Activated naive CD8-positive, alpha-beta T cell treated with anti-CD3 and anti-CD28 coated beads, Interleukin-2, amount 50 U/mL, for 16 hours (primary cell): ENCODE data around the gene PPFIA2.
"Not testable (repeated sequence)": the region's sequence is repeated elsewhere in the genome, so short reads cannot be mapped to it uniquely, and the experiment has no call there.

Experiments
- DNase-seq: peaks from one replicate; pipeline ENCODE4 v3.0.0-alpha.2; 2020; ENCODE audit warnings: low read depth, low spot score

Gene PPFIA2

GRCh38 chr12:81668475-81668874, 90.7 kb downstream of the PPFIA2 start:
- no peak for DNase-seq

DNA sequence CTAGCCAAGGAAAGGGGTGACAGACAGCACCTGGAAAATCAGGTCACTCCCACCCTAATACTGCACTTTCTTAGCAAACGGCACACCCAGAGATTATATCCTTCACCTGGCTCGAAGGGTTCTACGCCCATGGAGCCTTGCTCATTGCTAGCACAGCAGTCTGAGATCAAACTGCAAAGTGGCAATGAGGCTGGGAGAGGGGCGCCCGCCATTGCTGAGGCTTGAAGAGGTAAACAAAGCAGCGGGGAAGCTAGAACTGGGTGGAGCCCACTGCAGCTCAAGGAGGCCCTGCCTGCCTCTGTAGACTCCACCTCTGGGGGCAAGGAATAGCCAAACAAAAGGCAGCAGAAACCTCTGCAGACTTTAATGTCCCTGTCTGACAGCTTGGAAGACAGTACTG, 99.8 kb downstream of the PPFIA2 start:
- not testable (repeated sequence) for DNase-seq

- DNase-seq = no peak
These were observed 114.6 kb downstream of the PPFIA2 start for GRCh38 chr12:81644503-81644902.

DNA sequence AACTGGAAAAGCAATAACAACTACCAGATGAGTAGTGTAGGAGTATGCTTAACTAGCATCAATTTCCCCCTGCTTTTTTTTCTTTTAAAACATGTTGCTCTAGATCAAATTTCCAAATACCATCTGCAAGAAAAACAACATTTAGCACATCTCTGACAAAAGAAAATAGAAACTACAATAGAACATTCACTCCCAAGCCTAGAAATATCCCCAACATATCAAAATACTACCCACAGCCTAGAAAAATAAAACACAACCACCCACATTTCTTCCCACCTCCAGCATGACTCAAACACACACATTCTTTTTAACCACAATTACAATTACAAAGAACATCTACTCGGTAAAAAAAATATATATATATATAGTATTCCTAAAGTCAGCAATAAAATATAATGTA, 120.0 kb downstream of the PPFIA2 start:
- DNase-seq = no peak

- DNase-seq = no peak
These were observed 126.0 kb downstream of the PPFIA2 start for GRCh38 chr12:81633127-81633526.

DNA sequence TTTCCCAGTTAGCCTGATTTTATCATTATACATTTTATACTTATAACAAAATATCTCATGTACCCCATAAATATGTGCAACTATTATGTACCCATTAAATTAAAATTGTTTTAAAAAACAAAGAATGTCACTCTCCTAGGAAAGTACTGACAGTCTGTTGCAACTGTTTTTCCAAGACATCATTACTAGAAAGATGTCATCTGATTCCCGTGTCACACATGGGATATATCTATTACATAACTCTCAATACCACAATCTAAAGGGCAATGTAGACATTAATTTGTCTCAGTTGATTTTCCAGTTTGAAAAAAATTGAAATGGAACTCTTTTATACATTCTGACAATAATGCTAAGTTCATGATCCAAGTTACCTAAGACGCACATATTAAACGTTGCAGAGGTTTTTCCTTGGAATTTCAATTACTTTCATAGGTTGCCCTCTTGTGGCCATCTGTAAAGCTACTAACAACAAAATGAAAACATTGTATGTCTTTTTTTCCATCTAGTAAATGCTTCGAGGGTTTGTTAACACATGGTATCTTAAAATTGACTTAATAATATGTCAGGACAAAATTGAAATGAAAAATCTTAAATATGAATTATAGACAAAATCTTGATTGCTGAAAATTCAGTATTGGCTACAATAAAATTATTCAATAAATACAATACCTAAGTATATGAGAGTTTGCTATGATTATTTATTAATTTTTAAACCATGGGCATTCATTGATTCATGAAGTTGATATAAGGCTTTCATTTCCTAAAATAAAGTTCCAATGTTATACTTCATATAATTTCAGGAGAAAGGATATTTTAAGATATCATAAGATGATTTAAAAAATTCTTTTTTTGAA, 131.6 kb downstream of the PPFIA2 start:
- no peak for DNase-seq

GRCh38 chr12:81626406-81626805, 132.7 kb downstream of the PPFIA2 start:
- no peak for DNase-seq

GRCh38 chr12:81617915-81618314, 141.2 kb downstream of the PPFIA2 start:
- no peak for DNase-seq

- DNase-seq = no peak
These were observed 144.0 kb downstream of the PPFIA2 start for GRCh38 chr12:81615026-81615588.

DNA sequence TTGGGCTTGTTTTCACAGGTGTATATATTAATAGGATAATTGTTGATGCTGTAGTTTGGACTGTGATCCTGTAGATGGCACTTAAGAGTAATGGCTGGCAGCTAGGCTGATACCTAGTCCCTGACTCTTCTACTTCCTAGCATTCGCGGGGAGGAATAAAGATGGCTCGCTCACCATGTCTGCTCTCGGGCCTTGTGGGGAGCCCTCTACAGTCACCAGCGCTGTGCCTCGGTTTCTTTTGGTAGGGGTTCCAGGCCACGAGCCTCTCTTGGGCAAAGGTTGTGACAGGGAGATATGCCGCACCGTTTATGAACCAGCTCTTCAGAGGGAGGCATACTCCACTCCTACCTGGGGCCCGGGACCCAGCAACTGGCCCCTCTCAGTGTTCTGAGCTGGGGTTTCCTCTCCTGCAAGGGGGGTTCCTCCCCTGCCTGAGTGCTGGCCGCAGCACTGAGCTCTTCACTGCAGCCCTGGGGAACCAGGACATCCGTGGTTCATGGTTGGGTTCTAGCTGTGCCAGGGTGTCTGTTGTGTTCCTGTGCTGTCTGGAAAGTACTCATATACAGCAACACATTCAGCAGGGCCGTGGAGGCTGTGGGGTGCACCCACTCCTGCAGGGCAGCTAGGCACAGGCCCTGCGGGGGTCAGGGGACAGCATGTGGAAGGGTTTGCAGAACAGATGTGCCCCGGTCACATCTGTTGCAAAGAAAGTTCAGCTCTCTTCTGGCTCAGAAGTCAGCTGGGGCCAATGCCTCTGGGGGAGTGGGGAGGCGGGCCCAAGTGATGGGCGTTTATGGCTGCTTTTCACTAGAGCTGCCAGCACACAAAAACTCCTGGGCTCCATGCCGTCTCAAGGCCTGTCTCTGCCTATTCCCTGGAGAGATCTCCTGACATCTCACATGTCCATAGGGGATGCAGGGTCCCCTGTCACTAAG, 147.9 kb downstream of the PPFIA2 start:
- no peak for DNase-seq

- no peak for DNase-seq
These were observed 161.1 kb downstream of the PPFIA2 start for GRCh38 chr12:81597928-81598604.

- DNase-seq = no peak
These were observed 162.6 kb downstream of the PPFIA2 start for GRCh38 chr12:81596558-81596957.

GRCh38 chr12:81591256-81591655, 167.9 kb downstream of the PPFIA2 start:
- no peak for DNase-seq

GRCh38 chr12:81590703-81591102, 168.4 kb downstream of the PPFIA2 start:
- DNase-seq = not testable (repeated sequence)

GRCh38 chr12:81588235-81589008, 170.7 kb downstream of the PPFIA2 start:
- DNase-seq = no peak

DNA sequence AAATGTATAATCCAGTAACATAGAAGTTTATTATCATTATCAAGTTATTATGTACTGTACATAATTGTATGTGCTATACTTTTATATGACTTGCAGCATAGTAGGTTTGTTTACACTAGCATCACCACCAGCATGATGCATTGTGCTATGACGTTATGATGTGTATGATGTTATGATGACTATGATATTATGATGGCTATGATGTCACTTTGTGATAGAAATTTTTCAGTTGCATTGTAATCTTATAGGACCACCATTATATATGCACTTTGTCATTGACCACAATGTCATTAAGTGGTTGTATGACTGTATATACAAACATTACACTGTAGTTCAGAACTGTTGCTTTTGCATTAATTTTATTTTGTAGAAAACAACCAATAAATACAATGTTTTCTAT, 173.4 kb downstream of the PPFIA2 start:
- DNase-seq = no peak

DNA sequence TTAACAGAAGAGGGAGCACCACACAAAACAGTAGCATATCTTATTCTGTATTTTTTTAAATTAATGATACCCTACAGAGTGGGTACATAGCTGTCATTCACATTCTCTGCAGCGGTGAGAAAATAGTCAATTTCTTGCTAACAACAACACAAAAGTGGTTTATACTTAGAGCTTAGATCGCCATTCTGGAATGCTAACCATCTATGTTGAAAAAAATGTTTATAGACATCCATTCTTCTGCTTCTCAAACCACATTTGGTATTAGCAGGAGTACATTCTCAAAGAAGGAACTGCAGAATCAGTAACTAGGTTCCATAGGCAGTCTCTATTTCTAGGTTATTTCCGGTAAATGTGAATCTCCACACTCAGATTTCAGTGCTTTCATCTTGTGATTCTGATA, 185.9 kb downstream of the PPFIA2 start:
- no peak for DNase-seq

DNA sequence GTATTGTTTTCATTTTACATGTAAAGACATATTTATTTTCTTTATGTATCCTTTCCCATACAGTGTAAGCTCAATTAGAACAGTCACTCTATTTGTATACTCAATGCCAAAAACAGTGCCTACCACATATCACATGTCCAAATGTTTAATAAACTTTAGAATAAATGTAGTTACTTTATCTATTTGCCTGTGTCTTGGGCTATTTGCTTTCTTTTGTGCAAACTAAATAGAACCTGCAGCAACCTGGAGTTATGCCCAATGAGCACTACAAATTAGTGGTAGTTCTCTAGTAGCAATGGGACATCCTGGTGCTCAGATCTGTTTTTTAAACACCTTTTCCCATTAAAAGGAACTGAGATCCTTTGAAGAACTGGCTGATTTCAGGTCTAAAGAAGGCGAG, 186.7 kb downstream of the PPFIA2 start:
- DNase-seq = no peak

DNA sequence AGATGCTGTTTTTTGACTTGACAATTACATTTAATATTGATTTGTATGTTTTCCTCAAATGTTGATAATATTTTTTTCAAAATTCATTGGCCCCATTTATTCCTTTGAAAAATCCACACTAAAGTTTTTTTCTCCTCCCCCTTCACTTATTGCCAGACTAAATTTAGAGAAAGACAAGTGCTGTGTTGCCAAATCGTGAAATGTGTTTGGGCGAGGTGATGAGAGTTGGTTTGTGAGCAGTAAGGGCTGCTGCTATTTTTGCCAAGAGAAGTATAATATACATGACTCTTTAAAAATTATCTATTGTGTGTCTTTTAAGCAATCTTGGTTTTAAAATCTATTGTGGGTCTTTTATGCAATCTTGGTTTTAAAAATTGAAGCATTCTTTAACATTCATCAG, 188.9 kb downstream of the PPFIA2 start:
- no peak for DNase-seq

DNA sequence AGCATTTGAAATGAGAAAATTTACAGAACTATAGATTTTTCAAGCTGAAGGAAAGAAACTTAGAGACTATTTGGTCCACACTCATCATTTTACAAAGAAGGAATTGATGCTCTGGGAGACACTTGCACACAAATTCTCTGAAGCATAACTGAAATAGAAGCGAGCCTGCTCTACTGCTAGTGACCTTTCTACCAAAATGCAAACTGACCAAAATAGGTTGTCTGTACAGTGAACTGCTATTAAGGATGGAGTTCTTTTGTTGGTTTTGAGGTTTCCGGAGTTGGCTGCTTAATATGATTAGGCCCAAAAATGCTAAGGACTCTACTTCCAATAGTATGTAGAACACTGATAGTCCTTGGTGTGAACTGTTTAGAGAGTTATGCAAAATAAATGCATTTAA, 194.9 kb downstream of the PPFIA2 start:
- no peak for DNase-seq

GRCh38 chr12:81558031-81558430, 201.1 kb downstream of the PPFIA2 start:
- DNase-seq = no peak
